MM.1S (cell line): ENCODE results near the gene KRTAP12-4.

Experiments used
- DNase-seq: peaks from one replicate; pipeline ENCODE4 v3.0.0-alpha.2; 2015
- H2AFZ ChIP-seq: fragments of 300-600 bp; sonication (generic); 2 replicates; pipeline ENCODE4 v1.6.0; 2016; ENCODE audit warnings: antibody characterized with exemption, low read length
- H3F3A ChIP-seq: fragments of 300-600 bp; sonication (generic); 2 replicates; pipeline ENCODE4 v1.6.1; 2016; ENCODE audit warnings: mild to moderate bottlenecking, antibody characterized with exemption, low read length, moderate library complexity, mixed read lengths; ENCODE audit not compliant: insufficient read depth
- H3K27ac ChIP-seq: fragments of 300-600 bp; sonication (generic); 2 replicates; pipeline ENCODE4 v1.5.1; 2016; ENCODE audit warnings: mild to moderate bottlenecking, low read length
- H3K27me3 ChIP-seq: fragments of 300-600 bp; sonication (generic); replicated peaks from 2 replicates; pipeline ENCODE4 v1.6.0; 2016; ENCODE audit warnings: low read length; ENCODE audit not compliant: insufficient read depth
- H3K36me3 ChIP-seq: fragments of 300-600 bp; sonication (generic); replicated peaks from 2 replicates; pipeline ENCODE4 v1.6.1; 2016; ENCODE audit warnings: mild to moderate bottlenecking, low read length, mixed read lengths; ENCODE audit not compliant: insufficient read depth
- H3K4me1 ChIP-seq: fragments of 300-600 bp; sonication (generic); 2 replicates; pipeline ENCODE4 v1.6.1; 2016; ENCODE audit warnings: low read length, mixed read lengths
- H3K4me2 ChIP-seq: fragments of 300-600 bp; sonication (generic); 2 replicates; pipeline ENCODE4 v1.6.0; 2016; ENCODE audit warnings: low read depth, low read length
- H3K4me3 ChIP-seq: fragments of 300-600 bp; sonication (generic); 2 replicates; pipeline ENCODE4 v1.5.1; 2016; ENCODE audit warnings: low read length, mixed read lengths
- H3K79me2 ChIP-seq: fragments of 300-600 bp; sonication (generic); 2 replicates; pipeline ENCODE4 v1.6.1; 2016; ENCODE audit warnings: mixed run types, low read length, mixed read lengths
- H3K9ac ChIP-seq: fragments of 300-600 bp; sonication (generic); 2 replicates; pipeline ENCODE4 v1.6.1; 2016; ENCODE audit warnings: low read length, mixed read lengths
- H3K9me2 ChIP-seq: fragments of 300-600 bp; sonication (generic); replicated peaks from 2 replicates; pipeline ENCODE4 v1.6.1; 2016; ENCODE audit warnings: mild to moderate bottlenecking, low read length, mixed read lengths; ENCODE audit not compliant: insufficient read depth
- H3K9me3 ChIP-seq: fragments of 300-600 bp; sonication (generic); replicated peaks from 2 replicates; pipeline ENCODE4 v1.6.1; 2016; ENCODE audit warnings: mild to moderate bottlenecking, low read length, mixed read lengths; ENCODE audit not compliant: insufficient read depth
- H4K20me1 ChIP-seq: fragments of 300-600 bp; sonication (generic); 2 replicates; pipeline ENCODE4 v1.6.1; 2016; ENCODE audit warnings: mild to moderate bottlenecking, low read length, moderate library complexity, mixed read lengths; ENCODE audit not compliant: insufficient read depth
- EZH2 ChIP-seq: fragments of 300-600 bp; sonication (generic); optimal IDR thresholded peaks from 2 replicates; pipeline ENCODE3; 2017; ENCODE audit warnings: low read depth, mild to moderate bottlenecking, antibody characterized with exemption, low read length, mixed read lengths
- EZH2phosphoT487 ChIP-seq: fragments of 300-600 bp; sonication (generic); IDR thresholded peaks from 2 replicates; pipeline ENCODE4 v1.6.1; 2018; ENCODE audit warnings: antibody characterized with exemption, low read length
- TF ChIP-seq, protein P1 (sequence below): fragments of 300-600 bp; sonication (generic); IDR thresholded peaks from 2 replicates; pipeline ENCODE4 v1.5.1; 2016; ENCODE audit warnings: antibody characterized with exemption, low read length, mixed read lengths

The KRTAP12-4 gene

GRCh38 chr21:44626262-44626661, 28.2 kb downstream of the KRTAP12-4 start:
- no peak for TF ChIP-seq EZH2
- no peak for TF ChIP-seq EZH2phosphoT487
- H3K4me3 ChIP-seq: no peak overlapping the region
- H3K4me2 ChIP-seq: no peak overlapping the region
- H3K4me1 ChIP-seq: no peaks in the 10 kb centered on the region
- H3K36me3 ChIP-seq: no peaks in the 10 kb centered on the region
- H2AFZ ChIP-seq: no peak overlapping the region
- peaks cover 47% of the 10 kb centered on the region for H3K27me3 ChIP-seq
- DNase-seq: no peak
- H4K20me1 ChIP-seq: no peaks in the 10 kb centered on the region
- H3K9ac ChIP-seq: no peak overlapping the region
- no peak overlapping the region for H3K27ac ChIP-seq
- H3F3A ChIP-seq: no peaks in the 10 kb centered on the region
- no peaks in the 10 kb centered on the region for H3K9me3 ChIP-seq
- H3K9me2 ChIP-seq: no peaks in the 10 kb centered on the region
- no peaks in the 10 kb centered on the region for H3K79me2 ChIP-seq

DNA sequence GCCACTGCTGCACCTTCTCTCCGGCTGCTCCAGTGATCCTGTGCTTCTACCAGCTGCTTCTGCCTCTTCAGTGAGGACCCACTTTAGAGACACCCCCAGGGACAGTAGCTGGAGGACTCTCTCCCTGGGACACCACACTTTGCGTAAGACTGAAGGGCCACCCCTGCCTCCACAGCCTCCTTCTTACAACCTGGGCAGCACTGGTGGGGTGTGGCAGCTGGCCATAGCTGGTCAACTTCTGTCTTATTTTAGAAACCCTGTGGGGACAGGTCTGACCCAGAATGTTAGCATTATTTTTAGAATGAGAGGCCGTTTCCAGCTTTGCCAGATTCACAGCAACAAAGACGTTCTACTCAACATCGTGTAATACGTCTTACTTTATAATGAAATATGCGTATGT, 28.7 kb downstream of the KRTAP12-4 start:
- H3K36me3 ChIP-seq: no peaks in the 10 kb centered on the region

GRCh38 chr21:44623575-44623974, 30.9 kb downstream of the KRTAP12-4 start:
- TF ChIP-seq EZH2phosphoT487: no peak
- TF ChIP-seq EZH2: no peak
- TF ChIP-seq, protein P1, sequence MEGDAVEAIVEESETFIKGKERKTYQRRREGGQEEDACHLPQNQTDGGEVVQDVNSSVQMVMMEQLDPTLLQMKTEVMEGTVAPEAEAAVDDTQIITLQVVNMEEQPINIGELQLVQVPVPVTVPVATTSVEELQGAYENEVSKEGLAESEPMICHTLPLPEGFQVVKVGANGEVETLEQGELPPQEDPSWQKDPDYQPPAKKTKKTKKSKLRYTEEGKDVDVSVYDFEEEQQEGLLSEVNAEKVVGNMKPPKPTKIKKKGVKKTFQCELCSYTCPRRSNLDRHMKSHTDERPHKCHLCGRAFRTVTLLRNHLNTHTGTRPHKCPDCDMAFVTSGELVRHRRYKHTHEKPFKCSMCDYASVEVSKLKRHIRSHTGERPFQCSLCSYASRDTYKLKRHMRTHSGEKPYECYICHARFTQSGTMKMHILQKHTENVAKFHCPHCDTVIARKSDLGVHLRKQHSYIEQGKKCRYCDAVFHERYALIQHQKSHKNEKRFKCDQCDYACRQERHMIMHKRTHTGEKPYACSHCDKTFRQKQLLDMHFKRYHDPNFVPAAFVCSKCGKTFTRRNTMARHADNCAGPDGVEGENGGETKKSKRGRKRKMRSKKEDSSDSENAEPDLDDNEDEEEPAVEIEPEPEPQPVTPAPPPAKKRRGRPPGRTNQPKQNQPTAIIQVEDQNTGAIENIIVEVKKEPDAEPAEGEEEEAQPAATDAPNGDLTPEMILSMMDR: no peak
- Histone ChIP-seq H3K4me2 (no peak overlapping the region), H2AFZ (no peak overlapping the region), H3K4me1 (no peaks in the 10 kb centered on the region), H3K9me2 (no peaks in the 10 kb centered on the region), H3K27me3 (peaks cover 55% of the 10 kb centered on the region), H3K36me3 (no peaks in the 10 kb centered on the region), H3K4me3 (no peak overlapping the region), H3K9me3 (no peaks in the 10 kb centered on the region), H3F3A (no peaks in the 10 kb centered on the region), H3K79me2 (no peaks in the 10 kb centered on the region), H4K20me1 (no peaks in the 10 kb centered on the region), H3K9ac (no peak overlapping the region), H3K27ac (no peak overlapping the region)
- DNase-seq: no peak

More for the DNA sequence above, 28.7 kb downstream of the KRTAP12-4 start:
- Histone ChIP-seq H3K4me2 (no peak overlapping the region), H3K9me2 (no peaks in the 10 kb centered on the region), H2AFZ (no peak overlapping the region), H3K27ac (no peak overlapping the region), H3K79me2 (no peaks in the 10 kb centered on the region), H3K4me1 (no peaks in the 10 kb centered on the region), H3F3A (no peaks in the 10 kb centered on the region), H3K9me3 (no peaks in the 10 kb centered on the region), H4K20me1 (no peaks in the 10 kb centered on the region), H3K4me3 (no peak overlapping the region), H3K9ac (no peak overlapping the region), H3K27me3 (peaks cover 47% of the 10 kb centered on the region)
- TF ChIP-seq EZH2 (no peak), EZH2phosphoT487 (no peak)
- TF ChIP-seq, protein P1: no peak
- DNase-seq: no peak

GRCh38 chr21:44619886-44620285, 34.6 kb downstream of the KRTAP12-4 start:
- Histone ChIP-seq H3K79me2 (no peaks in the 10 kb centered on the region), H3K4me3 (no peak overlapping the region), H3K4me2 (no peak overlapping the region), H3K9ac (no peak overlapping the region), H3K27ac (no peak overlapping the region), H3K4me1 (no peaks in the 10 kb centered on the region), H3K9me2 (no peaks in the 10 kb centered on the region), H3K9me3 (no peaks in the 10 kb centered on the region), H3K27me3 (peaks cover 81% of the 10 kb centered on the region), H2AFZ (no peak overlapping the region), H3F3A (no peaks in the 10 kb centered on the region), H3K36me3 (no peaks in the 10 kb centered on the region), H4K20me1 (no peaks in the 10 kb centered on the region)
- no peak for DNase-seq
- no peak for TF ChIP-seq EZH2
- no peak for TF ChIP-seq EZH2phosphoT487
- TF ChIP-seq, protein P1: no peak
